Upper lobe of left lung (tissue), 4 donors: ENCODE measurements around the gene SVIL.

Experiments used
- CTCF ChIP-seq, 6 experiments: fragments of 450-650 bp in 4 of 6; fragments of 200-600 bp in 2 of 6; sonication (generic) in 2 of 6; IDR thresholded peaks; one replicate each; pipeline ENCODE4 v1.5.1; 2016 to 2019; ENCODE audit warnings: antibody characterized with exemption in 6 of 6
- POLR2A ChIP-seq, 4 donors: fragments of 450-650 bp; IDR thresholded peaks; one replicate each; pipeline ENCODE4 v1.5.1; 2016 to 2017; ENCODE audit warnings: antibody characterized with exemption in 4 of 4, mild to moderate bottlenecking in 2 of 4

- TF ChIP-seq CTCF (IDR thresholded peaks at IDR 0.05) (no peak), POLR2A (IDR thresholded peaks at IDR 0.05) (no peak)
Measured at GRCh38 chr10:29588629-29589421, 45.9 kb downstream of the SVIL start.
